Fibroblast of lung (primary cell): ENCODE results near the gene NRAP. TPM values are rescaled to one million over a fixed set of nuclear protein-coding genes. Genes with fewer than 3 reads are reported as not detected.

ENCODE experiments used
- DNase-seq, 2 donors: peaks; one replicate each; pipeline versions ENCODE4 v3.0.0 to v3.0.0-alpha.2; 2010; ENCODE audit warnings: low read depth in 2 of 2
- H2AFZ ChIP-seq: 2 replicates; pipeline ENCODE4 v1.5.1; 2012; ENCODE audit warnings: low read length, control low read depth, inconsistent platforms
- H3K27ac ChIP-seq: 2 replicates; pipeline ENCODE4 v1.5.1; 2011; ENCODE audit warnings: low read length, control low read depth; ENCODE audit not compliant: insufficient read depth
- H3K27me3 ChIP-seq: 2 replicates; pipeline ENCODE4 v1.5.1; 2011; ENCODE audit warnings: mild to moderate bottlenecking, low read length; ENCODE audit not compliant: control insufficient read depth, insufficient read depth
- H3K36me3 ChIP-seq: 2 replicates; pipeline ENCODE4 v1.5.1; 2011; ENCODE audit warnings: low read length; ENCODE audit not compliant: control insufficient read depth, insufficient read depth
- H3K4me1 ChIP-seq: 2 replicates; pipeline ENCODE4 v1.5.1; 2011; ENCODE audit warnings: low read length; ENCODE audit not compliant: control insufficient read depth, insufficient read depth; ENCODE audit errors: extremely low read depth
- H3K4me2 ChIP-seq: 2 replicates; pipeline ENCODE4 v1.5.1; 2011; ENCODE audit warnings: low read length, control low read depth; ENCODE audit not compliant: insufficient read depth; ENCODE audit errors: extremely low read depth
- H3K4me3 ChIP-seq, 4 experiments: fragments of 200-600 bp in 1 of 4; sonication (generic) in 1 of 4; replicated peaks in 1 of 4; 2 replicates each; pipeline ENCODE4 v1.5.1; 2011 to 2016; ENCODE audit warnings: low read length in 4 of 4, low read depth in 3 of 4, mild to moderate bottlenecking in 3 of 4, control low read depth in 2 of 4, inconsistent platforms in 1 of 4, mixed read lengths in 1 of 4; ENCODE audit not compliant: insufficient read depth in 1 of 4; ENCODE audit errors: control extremely low read depth in 1 of 4
- H3K79me2 ChIP-seq: 2 replicates; pipeline ENCODE4 v1.5.1; 2012; ENCODE audit warnings: mild to moderate bottlenecking, low read length, inconsistent platforms; ENCODE audit not compliant: control insufficient read depth, insufficient read depth
- H3K9ac ChIP-seq: 2 replicates; pipeline ENCODE4 v1.5.1; 2011; ENCODE audit warnings: mild to moderate bottlenecking, low read length, control low read depth; ENCODE audit not compliant: insufficient read depth
- H3K9me3 ChIP-seq: 2 replicates; pipeline ENCODE4 v1.5.1; 2012; ENCODE audit warnings: low read depth, low read length; ENCODE audit not compliant: control insufficient read depth, insufficient read depth
- H4K20me1 ChIP-seq: 2 replicates; pipeline ENCODE4 v1.5.1; 2011; ENCODE audit warnings: low read length; ENCODE audit not compliant: control insufficient read depth, insufficient read depth; ENCODE audit errors: extremely low read depth
- EZH2 ChIP-seq: IDR thresholded peaks from 2 replicates; pipeline ENCODE4 v1.5.1; 2012; ENCODE audit warnings: low read length, control low read depth, mild to moderate bottlenecking; ENCODE audit errors: missing control alignments
- polyA minus RNA-seq: library from RNA; depleted of rRNA, polyadenylated mRNA; stranded (reverse); fragments of >200 nt; gene quantifications from 2 replicates; pipeline ENCODE4 v1.2.3, GENCODE V29; 2011; ENCODE audit warnings: low replicate concordance
- polyA plus RNA-seq, 2 donors: library from polyadenylated mRNA; depleted of rRNA in 1 of 2; stranded (reverse) in 1 of 2; unstranded in 1 of 2; fragments of >200 nt; gene quantifications; 2 replicates each; pipeline ENCODE4 v1.2.1, GENCODE V29; 2011 to 2012; ENCODE audit warnings: missing spikeins in 1 of 2
- total RNA-seq: library from RNA; depleted of rRNA; stranded (reverse); fragments of >200 nt; gene quantifications from 2 replicates; pipeline ENCODE4 v1.2.1, GENCODE V29; 2014
- TF ChIP-seq, protein P1 (sequence below), 2 donors: IDR thresholded peaks in 1 of 2; conservative IDR thresholded peaks in 1 of 2; 1 replicate in 1 of 2; 2 replicates in 1 of 2; pipeline ENCODE4 v1.5.1; 2011 to 2012; ENCODE audit warnings: low read length in 2 of 2, control low read depth in 1 of 2, inconsistent platforms in 1 of 2, low read depth in 1 of 2, mild to moderate bottlenecking in 1 of 2

The NRAP gene, protein sequence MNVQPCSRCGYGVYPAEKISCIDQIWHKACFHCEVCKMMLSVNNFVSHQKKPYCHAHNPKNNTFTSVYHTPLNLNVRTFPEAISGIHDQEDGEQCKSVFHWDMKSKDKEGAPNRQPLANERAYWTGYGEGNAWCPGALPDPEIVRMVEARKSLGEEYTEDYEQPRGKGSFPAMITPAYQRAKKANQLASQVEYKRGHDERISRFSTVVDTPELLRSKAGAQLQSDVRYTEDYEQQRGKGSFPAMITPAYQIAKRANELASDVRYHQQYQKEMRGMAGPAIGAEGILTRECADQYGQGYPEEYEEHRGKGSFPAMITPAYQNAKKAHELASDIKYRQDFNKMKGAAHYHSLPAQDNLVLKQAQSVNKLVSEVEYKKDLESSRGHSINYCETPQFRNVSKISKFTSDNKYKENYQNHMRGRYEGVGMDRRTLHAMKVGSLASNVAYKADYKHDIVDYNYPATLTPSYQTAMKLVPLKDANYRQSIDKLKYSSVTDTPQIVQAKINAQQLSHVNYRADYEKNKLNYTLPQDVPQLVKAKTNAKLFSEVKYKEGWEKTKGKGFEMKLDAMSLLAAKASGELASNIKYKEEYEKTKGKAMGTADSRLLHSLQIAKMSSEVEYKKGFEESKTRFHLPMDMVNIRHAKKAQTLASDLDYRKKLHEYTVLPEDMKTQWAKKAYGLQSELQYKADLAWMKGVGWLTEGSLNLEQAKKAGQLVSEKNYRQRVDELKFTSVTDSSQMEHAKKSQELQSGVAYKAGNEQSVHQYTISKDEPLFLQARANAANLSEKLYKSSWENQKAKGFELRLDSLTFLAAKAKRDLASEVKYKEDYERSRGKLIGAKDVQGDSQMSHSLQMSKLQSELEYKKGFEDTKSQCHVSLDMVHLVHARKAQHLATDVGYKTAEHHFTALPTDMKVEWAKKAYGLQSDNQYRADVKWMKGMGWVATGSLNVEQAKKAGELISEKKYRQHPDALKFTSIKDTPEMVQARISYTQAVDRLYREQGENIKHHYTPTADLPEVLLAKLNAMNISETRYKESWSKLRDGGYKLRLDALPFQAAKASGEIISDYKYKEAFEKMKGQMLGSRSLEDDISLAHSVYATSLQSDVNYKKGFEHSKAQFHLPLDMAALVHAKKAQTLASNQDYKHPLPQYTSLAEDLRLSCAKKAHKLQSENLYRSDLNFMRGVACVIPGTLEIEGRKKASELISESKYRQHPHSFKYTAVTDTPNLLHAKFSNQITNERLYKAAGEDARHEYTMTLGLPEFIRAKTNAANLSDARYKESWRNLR (N-terminal part only)
- total RNA-seq (not detected in 2 replicates), polyA plus RNA-seq (not detected in 2 replicates), polyA minus RNA-seq (not detected in 2 replicates)
- polyA plus RNA-seq (2012), result not detected in 2 replicates

DNA sequence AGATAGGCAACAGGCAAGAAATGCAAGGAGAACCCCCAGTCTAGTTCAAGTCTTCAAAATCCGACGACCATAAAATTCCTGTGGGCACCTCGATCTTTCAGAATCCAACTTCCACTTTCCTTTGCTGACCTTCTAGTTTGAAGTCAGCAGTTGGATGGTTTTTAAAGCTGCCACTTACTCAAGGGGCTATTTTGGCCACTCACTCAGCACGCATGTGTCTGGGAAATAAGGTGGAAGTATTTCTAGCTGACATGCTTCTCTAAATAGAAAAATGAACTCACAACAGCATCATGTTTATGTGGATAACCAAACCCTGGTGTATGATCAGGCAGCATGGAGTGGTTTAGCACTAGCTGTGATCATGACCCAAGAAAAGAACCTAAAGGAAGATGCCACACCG lies at the start of gene NRAP:
TSS of gene NRAP (minus strand) at position 134 of the 400 bp plus-strand sequence. CDS start 159 bp downstream, outside the sequence.
- TF ChIP-seq, protein P1, sequence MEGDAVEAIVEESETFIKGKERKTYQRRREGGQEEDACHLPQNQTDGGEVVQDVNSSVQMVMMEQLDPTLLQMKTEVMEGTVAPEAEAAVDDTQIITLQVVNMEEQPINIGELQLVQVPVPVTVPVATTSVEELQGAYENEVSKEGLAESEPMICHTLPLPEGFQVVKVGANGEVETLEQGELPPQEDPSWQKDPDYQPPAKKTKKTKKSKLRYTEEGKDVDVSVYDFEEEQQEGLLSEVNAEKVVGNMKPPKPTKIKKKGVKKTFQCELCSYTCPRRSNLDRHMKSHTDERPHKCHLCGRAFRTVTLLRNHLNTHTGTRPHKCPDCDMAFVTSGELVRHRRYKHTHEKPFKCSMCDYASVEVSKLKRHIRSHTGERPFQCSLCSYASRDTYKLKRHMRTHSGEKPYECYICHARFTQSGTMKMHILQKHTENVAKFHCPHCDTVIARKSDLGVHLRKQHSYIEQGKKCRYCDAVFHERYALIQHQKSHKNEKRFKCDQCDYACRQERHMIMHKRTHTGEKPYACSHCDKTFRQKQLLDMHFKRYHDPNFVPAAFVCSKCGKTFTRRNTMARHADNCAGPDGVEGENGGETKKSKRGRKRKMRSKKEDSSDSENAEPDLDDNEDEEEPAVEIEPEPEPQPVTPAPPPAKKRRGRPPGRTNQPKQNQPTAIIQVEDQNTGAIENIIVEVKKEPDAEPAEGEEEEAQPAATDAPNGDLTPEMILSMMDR (conservative IDR thresholded peaks at IDR 0.05 in 1 of 2, IDR thresholded peaks at IDR 0.05 in 1 of 2; ENCODE audit: low read depth in 1 of 2, low read length in 2 of 2), result no peak
- no peak for TF ChIP-seq EZH2
- Histone ChIP-seq H3K9me3 (no peaks in the 10 kb centered on the region), H3K4me2 (no peak within 1 kb of the TSS), H3K36me3 (no peaks in the 10 kb centered on the region), H3K79me2 (no peaks in the 10 kb centered on the region), H4K20me1 (no peaks in the 10 kb centered on the region), H3K4me1 (peaks cover 6% of the 10 kb centered on the region), H3K9ac (no peak within 1 kb of the TSS), H3K27me3 (no peaks in the 10 kb centered on the region), H2AFZ (no peak within 1 kb of the TSS), H3K4me3 (no peak within 1 kb of the TSS), H3K27ac (no peak within 1 kb of the TSS)
- DNase-seq, result no peak

DNA sequence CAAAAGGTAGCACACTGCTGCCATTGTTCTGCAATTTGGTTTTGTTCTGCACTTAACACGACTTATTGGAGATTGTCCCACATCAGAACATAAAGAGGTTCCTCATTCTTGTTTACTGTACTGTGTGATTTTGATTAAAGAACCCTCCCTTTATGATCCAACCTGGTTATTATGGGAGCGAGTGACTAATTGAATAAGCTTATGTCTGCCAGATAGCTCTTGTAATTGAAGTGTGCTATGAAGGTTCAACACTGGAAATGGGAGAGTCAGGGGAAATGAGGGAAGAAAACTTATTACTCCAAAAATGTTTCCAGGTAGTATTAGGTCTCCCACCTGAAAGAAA lies 49.8 kb upstream of the NRAP start:
- Histone ChIP-seq H3K9ac (no peak overlapping the region), H3K36me3 (no peaks in the 10 kb centered on the region), H4K20me1 (no peaks in the 10 kb centered on the region), H3K79me2 (no peaks in the 10 kb centered on the region), H3K27me3 (no peaks in the 10 kb centered on the region), H3K9me3 (no peaks in the 10 kb centered on the region), H3K4me3 (no peak overlapping the region), H3K4me1 (peaks cover 2% of the 10 kb centered on the region), H3K27ac (no peak overlapping the region), H3K4me2 (no peak overlapping the region), H2AFZ (no peak overlapping the region)
- TF ChIP-seq, protein P1 (conservative IDR thresholded peaks at IDR 0.05 in 1 of 2, IDR thresholded peaks at IDR 0.05 in 1 of 2; ENCODE audit: low read depth in 1 of 2, low read length in 2 of 2), result no peak
- TF ChIP-seq EZH2, result no peak
- DNase-seq, result no peak
